Smooth muscle cell (in vitro differentiated cells): ENCODE results near the gene OBP2B. TPM values are rescaled to one million over a fixed set of nuclear protein-coding genes. Genes with fewer than 3 reads are reported as not detected.

Experiments used
- DNase-seq: peaks from one replicate; lab custom pipeline; 2025; ENCODE audit not compliant: unreplicated experiment; lab: John Stamatoyannopoulos, UW
- H2AFZ ChIP-seq: fragments of 200-600 bp; sonication (generic); 2 replicates; pipeline ENCODE4 v1.6.0; 2016; ENCODE audit warnings: antibody characterized with exemption, low read depth, mild to moderate bottlenecking
- H3F3A ChIP-seq: fragments of 200-600 bp; sonication (generic); 2 replicates; pipeline ENCODE4 v1.6.0; 2017; ENCODE audit warnings: antibody characterized with exemption, low read depth
- H3K27ac ChIP-seq: fragments of 200-600 bp; sonication (generic); 2 replicates; pipeline ENCODE4 v1.5.1; 2016; ENCODE audit warnings: low read depth, mild to moderate bottlenecking
- H3K27me3 ChIP-seq: fragments of 200-600 bp; sonication (generic); 2 replicates; pipeline ENCODE4 v1.6.1; 2016; ENCODE audit warnings: low read depth, mild to moderate bottlenecking
- H3K36me3 ChIP-seq: fragments of 200-600 bp; sonication (generic); 2 replicates; pipeline ENCODE4 v1.5.1; 2016; ENCODE audit warnings: low read depth
- H3K4me1 ChIP-seq: fragments of 200-600 bp; sonication (generic); 2 replicates; pipeline ENCODE4 v1.5.1; 2016; ENCODE audit warnings: low read depth
- H3K4me2 ChIP-seq: fragments of 200-600 bp; sonication (generic); 2 replicates; pipeline ENCODE4 v1.6.0; 2016; ENCODE audit warnings: mild to moderate bottlenecking
- H3K4me3 ChIP-seq: fragments of 200-600 bp; sonication (generic); 2 replicates; pipeline ENCODE4 v1.5.1; 2016; ENCODE audit warnings: mild to moderate bottlenecking
- H3K79me2 ChIP-seq: fragments of 200-600 bp; sonication (generic); 2 replicates; pipeline ENCODE4 v1.6.0; 2016; ENCODE audit warnings: low read depth, mild to moderate bottlenecking
- H3K9ac ChIP-seq: fragments of 200-600 bp; sonication (generic); 2 replicates; pipeline ENCODE4 v1.6.0; 2016; ENCODE audit warnings: low read depth
- H3K9me3 ChIP-seq: fragments of 200-600 bp; sonication (generic); replicated peaks from 2 replicates; pipeline ENCODE4 v1.5.1; 2016; ENCODE audit warnings: low read depth
- H4K20me1 ChIP-seq: fragments of 200-600 bp; sonication (generic); 2 replicates; pipeline ENCODE4 v1.6.0; 2016; ENCODE audit warnings: low read depth
- WGBS: methylation state at CpG from one replicate; pipeline ENCODE4 v1.1.7; 2016; ENCODE audit warnings: low lambda C conversion rate; 5-methylcytosine and 5-hydroxymethylcytosine counted together
- polyA plus RNA-seq: library from polyadenylated mRNA; unstranded; fragments of >200 nt; fragmentation: Nextera tagmentation; extraction: Ambion mirVana; gene quantifications from 2 replicates; pipeline ENCODE4 v1.2.1, GENCODE V29; 2016
- total RNA-seq: library from RNA; depleted of rRNA; stranded (reverse); fragments of >200 nt; gene quantifications from 2 replicates; pipeline ENCODE4 v1.2.3, GENCODE V29; 2014
- TF ChIP-seq, protein P1 (sequence below): fragments of 200-600 bp; sonication (generic); IDR thresholded peaks from 2 replicates; pipeline ENCODE4 v1.5.1; 2017; ENCODE audit warnings: borderline replicate concordance, mild to moderate bottlenecking, antibody characterized with exemption; ENCODE audit not compliant: insufficient read depth, poor library complexity, severe bottlenecking

Gene OBP2B
- total and polyA plus RNA-seq, 2 experiments from 2014 or later: not detected

DNA sequence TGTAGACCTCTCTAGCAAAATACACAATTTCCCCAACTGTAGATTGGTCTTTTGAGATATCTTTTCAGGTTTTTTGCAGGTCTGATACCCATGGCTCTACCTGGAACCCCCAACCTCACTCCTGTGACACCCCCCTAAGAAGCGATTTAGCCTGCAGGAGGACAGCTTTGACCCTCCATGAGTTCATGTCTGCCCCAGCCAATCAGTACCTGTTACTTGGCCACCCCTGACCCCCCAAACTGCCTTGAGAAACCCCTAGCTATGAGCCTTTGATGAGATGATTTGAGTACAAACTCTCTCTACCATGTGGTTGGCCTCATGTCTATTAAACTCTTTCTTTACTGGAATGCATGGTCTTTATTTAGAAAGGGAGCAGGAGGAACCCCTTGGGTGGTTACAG is 40.3 kb upstream of the OBP2B start:
- TF ChIP-seq, protein P1, sequence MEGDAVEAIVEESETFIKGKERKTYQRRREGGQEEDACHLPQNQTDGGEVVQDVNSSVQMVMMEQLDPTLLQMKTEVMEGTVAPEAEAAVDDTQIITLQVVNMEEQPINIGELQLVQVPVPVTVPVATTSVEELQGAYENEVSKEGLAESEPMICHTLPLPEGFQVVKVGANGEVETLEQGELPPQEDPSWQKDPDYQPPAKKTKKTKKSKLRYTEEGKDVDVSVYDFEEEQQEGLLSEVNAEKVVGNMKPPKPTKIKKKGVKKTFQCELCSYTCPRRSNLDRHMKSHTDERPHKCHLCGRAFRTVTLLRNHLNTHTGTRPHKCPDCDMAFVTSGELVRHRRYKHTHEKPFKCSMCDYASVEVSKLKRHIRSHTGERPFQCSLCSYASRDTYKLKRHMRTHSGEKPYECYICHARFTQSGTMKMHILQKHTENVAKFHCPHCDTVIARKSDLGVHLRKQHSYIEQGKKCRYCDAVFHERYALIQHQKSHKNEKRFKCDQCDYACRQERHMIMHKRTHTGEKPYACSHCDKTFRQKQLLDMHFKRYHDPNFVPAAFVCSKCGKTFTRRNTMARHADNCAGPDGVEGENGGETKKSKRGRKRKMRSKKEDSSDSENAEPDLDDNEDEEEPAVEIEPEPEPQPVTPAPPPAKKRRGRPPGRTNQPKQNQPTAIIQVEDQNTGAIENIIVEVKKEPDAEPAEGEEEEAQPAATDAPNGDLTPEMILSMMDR: no peak
- H3K9ac ChIP-seq: no peak overlapping the region
- no peaks in the 10 kb centered on the region for H3F3A ChIP-seq
- H2AFZ ChIP-seq: no peak overlapping the region
- H3K9me3 ChIP-seq: no peaks in the 10 kb centered on the region
- 100% methylated on average over 1 of the region's 1 CpG for WGBS
- no peaks in the 10 kb centered on the region for H3K4me1 ChIP-seq
- no peak overlapping the region for H3K4me2 ChIP-seq
- no peak overlapping the region for H3K27ac ChIP-seq
- no peak for DNase-seq
- H3K4me3 ChIP-seq: no peak overlapping the region
- H3K27me3 ChIP-seq: no peaks in the 10 kb centered on the region
- H3K36me3 ChIP-seq: no peaks in the 10 kb centered on the region
- no peaks in the 10 kb centered on the region for H3K79me2 ChIP-seq
- H4K20me1 ChIP-seq: no peaks in the 10 kb centered on the region

DNA sequence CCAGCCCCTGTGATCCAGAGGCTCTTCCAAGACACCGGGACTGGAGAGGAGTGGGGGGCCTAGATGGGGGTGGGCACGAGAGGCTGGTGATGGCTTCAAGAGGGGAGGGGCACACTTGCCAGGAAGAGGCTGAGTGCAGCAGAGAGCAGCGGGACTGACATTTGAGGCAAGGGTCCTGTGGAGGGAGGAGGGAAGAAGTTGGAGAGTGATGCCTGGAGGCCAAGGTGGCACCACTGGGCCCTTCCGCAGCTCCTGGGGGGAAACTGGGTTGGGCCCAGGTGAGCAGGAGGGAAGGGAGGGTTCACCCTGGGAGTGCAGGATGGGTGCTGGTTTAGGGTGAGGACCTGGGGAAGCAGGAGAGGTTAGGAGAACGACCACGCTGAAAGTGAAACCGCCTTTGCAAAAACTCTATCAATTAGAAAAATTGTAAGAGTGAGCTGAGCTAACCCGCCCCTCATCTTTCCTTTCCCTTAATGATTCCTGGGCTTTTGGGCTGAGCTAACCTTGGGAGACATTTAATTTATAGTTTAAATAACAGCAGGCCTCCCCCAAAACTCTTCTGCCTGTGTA is 39.8 kb upstream of the OBP2B start:
- H3K36me3 ChIP-seq: no peaks in the 10 kb centered on the region
- H3K79me2 ChIP-seq: no peaks in the 10 kb centered on the region
- H3K9me3 ChIP-seq: no peaks in the 10 kb centered on the region
- H4K20me1 ChIP-seq: no peaks in the 10 kb centered on the region
- no peak overlapping the region for H3K4me2 ChIP-seq
- no peak overlapping the region for H3K4me3 ChIP-seq
- no peak overlapping the region for H2AFZ ChIP-seq
- TF ChIP-seq, protein P1: no peak
- 98% methylated on average over 8 of the region's 8 CpGs for WGBS
- no peak for DNase-seq
- no peak overlapping the region for H3K27ac ChIP-seq
- no peaks in the 10 kb centered on the region for H3K4me1 ChIP-seq
- no peak overlapping the region for H3K9ac ChIP-seq
- no peaks in the 10 kb centered on the region for H3F3A ChIP-seq
- no peaks in the 10 kb centered on the region for H3K27me3 ChIP-seq

DNA sequence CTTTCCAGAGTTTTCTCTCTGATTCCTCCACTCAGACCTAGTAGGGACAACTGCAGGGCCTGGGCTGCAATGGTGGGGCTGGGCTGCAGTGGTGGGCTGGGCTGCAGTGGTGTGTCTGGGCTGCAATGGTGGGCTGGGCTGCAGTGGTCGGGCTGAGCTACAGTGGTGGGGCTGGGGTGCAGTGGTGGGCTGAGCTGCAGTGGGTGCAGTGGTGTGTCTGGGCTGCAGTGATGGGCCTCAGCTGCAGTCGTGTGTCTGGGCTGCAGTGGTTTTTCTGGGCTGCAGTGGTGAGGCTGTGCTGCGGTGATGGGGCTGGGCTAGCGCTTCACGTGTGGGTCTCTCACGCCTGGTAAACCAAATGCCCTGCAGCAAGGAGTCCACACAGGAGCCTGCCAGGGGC is 38.6 kb upstream of the OBP2B start:
- Histone ChIP-seq H3K4me3 (no peak overlapping the region), H3K27ac (no peak overlapping the region), H3K9ac (no peak overlapping the region), H3K4me1 (no peaks in the 10 kb centered on the region), H3K27me3 (no peaks in the 10 kb centered on the region), H2AFZ (no peak overlapping the region), H3K9me3 (no peaks in the 10 kb centered on the region), H3K36me3 (no peaks in the 10 kb centered on the region), H3K4me2 (no peak overlapping the region), H4K20me1 (no peaks in the 10 kb centered on the region), H3K79me2 (no peaks in the 10 kb centered on the region), H3F3A (no peaks in the 10 kb centered on the region)
- 84% methylated on average over 6 of the region's 6 CpGs for WGBS
- TF ChIP-seq, protein P1: no peak
- no peak for DNase-seq

DNA sequence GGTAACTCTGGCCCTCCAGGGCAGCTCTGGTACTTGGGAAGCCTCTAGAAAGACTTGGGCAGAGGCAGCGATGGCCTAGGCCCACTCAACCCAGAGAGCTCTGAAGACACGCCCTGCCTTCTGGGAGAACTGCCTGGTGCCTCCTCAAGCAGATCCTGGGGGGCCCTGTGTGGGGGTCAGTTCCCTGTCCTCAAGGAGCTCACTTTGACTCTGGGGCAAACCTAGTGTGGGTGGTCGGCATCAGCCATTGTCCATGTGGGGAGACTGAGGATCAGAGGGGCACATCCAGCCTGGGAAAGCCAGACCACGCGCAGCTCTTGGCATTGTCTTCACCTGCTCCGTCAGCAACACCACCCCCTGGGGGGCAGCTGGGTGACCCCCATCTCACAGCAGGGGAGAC is 37.9 kb upstream of the OBP2B start:
- Histone ChIP-seq H3F3A (no peaks in the 10 kb centered on the region), H3K9ac (no peak overlapping the region), H3K4me1 (no peaks in the 10 kb centered on the region), H4K20me1 (no peaks in the 10 kb centered on the region), H3K4me2 (no peak overlapping the region), H3K79me2 (no peaks in the 10 kb centered on the region), H3K4me3 (no peak overlapping the region), H3K9me3 (no peaks in the 10 kb centered on the region), H2AFZ (no peak overlapping the region), H3K36me3 (no peaks in the 10 kb centered on the region), H3K27ac (no peak overlapping the region), H3K27me3 (no peaks in the 10 kb centered on the region)
- 91% methylated on average over 6 of the region's 6 CpGs for WGBS
- no peak for DNase-seq
- TF ChIP-seq, protein P1: no peak
